Posterior vena cava (tissue), 2 donors: Measurements from ENCODE around the gene PNPLA5. TPM values are rescaled to one million over a fixed set of nuclear protein-coding genes. Genes with fewer than 3 reads are reported as not detected.

ENCODE experiments used
- DNase-seq: peaks from one replicate; pipeline ENCODE4 v3.0.0-alpha.2; 2020; ENCODE audit warnings: low spot score
- intact Hi-C, 2 donors: fragments of 100-400 bp; cut with DNase I; formaldehyde crosslinking; loops; one replicate each; pipeline versions ENCODE4 v1.14.1 to v1.14.2; 2022 to 2023
- total RNA-seq, 2 donors: library from RNA; stranded (reverse); fragmentation: NEBNext Ultra II Directional; extraction: Animal tissue kit (Norgen Biotek cat#: 25700); gene quantifications; one replicate each; pipeline ENCODE4 v1.2.1, GENCODE V29; 2021
- donor health status: DM: yes; HTN: yes; CAD: no.
- donor health status: DM: yes; HTN: yes; CAD: no.

Gene PNPLA5
- total RNA-seq, 2 donors from 2014 or later = not detected

- intact Hi-C loops = no loop called here
- DNase-seq = no peak
These were observed 31.0 kb downstream of the PNPLA5 start for GRCh38 chr22:43860831-43861230.

GRCh38 chr22:43860126-43860525, 31.7 kb downstream of the PNPLA5 start:
- DNase-seq = peak; percentile 49
- intact Hi-C loops = no loop called here

DNA sequence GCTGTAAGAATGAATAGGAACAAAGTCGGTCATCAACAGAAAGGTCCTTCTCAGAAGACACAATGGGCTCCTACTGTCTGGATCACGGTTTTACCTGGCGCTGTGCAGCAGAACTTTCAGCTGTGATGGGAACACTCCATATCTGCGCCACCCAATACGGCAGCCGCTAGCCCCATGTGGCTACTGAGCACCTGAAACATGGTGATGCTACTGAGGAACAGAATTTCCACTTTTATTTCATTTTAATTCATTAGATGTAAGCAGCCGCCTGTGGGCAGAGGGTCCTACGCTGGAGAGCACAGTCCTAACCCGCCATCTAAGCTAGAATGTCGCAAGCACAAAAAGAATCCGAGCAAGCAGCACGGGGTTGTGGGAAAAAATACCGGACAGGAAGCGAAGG, 32.2 kb downstream of the PNPLA5 start:
- peak; percentile 40 for DNase-seq
- intact Hi-C loops = no loop called here

DNA sequence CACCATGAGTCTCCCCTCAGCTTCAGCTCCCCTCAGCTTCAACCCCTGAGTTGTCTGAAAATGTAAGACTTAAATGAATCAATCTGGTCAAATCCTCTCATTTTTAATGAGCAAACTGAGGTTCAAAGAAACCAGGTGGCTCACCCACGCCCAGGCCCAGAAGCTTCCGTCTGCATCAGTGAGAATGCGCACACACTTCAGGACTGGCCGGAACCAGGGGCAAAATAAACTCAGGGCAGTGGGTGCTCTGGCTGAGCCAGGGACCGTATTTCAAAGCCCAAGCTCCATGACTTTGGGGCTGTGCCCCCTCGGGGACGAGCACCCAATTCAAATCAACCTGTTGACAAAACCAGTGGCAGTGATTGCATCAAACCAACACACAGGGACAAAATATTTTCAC, 32.6 kb downstream of the PNPLA5 start:
- no peak for DNase-seq
- intact Hi-C loops = no loop called here

- intact Hi-C loops = no loop called here
- DNase-seq = no peak
These were observed 33.5 kb downstream of the PNPLA5 start for GRCh38 chr22:43858156-43858895.

DNA sequence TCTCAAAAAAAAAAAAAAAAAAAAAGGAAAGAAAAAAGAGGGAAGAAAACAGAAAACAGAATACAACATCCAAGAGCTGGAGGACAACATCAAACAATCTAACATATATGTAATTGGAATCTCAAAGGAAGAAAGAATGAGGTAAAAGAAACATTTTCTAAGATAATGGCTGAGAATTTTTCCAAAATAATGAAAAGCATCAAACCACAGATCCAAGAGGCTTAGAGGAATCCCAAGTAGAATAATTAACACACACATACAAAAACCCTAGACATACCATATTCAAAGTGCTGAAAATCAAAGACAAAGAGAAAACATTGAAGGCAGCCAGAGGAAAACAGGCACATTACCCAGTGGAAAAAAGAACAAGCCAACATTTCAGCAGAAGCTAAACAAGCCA, 34.4 kb downstream of the PNPLA5 start:
- intact Hi-C loops = no loop called here
- no peak for DNase-seq

GRCh38 chr22:43855431-43855830, 36.4 kb downstream of the PNPLA5 start:
- intact Hi-C loops = no loop called here
- peak; percentile 38 for DNase-seq

DNA sequence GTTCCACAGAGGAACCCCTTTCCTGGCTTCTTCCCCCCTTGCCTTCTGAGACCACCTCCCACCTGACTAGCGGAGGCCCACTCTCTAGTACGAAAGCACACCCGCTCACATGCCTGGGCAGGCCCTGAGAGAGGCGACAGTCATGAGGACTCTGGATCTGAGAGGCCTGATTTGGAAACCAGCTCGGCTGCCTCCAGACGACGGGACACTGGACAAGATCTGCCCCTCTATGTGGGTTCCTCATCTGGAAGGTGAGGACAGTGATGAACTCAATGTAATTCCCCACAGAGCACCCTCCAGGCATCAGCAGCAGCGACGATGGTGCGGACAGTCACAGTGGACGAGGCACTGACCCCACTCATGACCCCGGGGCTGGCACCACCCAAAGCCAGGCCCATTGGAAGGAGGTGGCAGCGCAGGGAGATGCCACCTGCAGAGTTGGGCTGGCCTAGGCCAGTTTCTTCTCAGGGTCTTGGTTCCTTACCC, 37.0 kb downstream of the PNPLA5 start:
- DNase-seq = peak; percentile 50
- intact Hi-C loops = no loop called here

GRCh38 chr22:43854121-43854785, 37.6 kb downstream of the PNPLA5 start:
- peak; percentile 72 for DNase-seq
- intact Hi-C loops = no loop called here

- DNase-seq = peak; percentile 74
- intact Hi-C loops = no loop called here
These were observed 38.4 kb downstream of the PNPLA5 start for GRCh38 chr22:43853328-43853931.

DNA sequence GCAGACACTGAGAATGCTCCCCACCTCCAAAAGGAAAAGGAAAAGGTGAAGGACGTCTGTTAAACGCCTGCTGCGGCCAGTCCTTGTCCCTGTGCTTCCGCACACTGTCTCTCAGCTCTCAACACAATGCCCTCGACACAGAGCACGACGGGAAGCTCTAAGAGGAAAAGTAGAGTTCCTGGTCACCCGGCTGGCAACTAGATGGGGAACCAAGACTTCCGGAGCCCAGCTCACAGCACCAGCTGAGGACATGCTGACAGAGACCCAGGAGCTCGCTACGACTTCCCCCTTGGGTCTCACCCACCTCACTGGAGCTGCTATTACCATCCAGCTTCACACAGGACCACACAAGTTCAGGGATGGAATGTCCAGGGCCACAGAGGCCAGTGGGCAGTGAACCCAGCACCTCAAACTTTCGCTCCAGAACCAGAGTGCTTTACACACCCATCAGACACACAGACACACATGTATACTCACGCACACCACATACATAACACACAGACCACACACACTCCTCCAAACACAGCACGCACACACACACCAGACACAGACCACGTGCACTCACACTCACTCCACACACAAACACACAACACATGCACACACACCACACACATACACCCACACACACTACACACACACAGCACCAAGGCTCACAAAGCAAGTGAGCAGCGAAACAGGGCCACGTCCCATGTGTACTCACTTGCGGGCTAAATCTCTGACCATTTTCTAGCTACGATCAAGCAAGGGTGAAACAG, 39.1 kb downstream of the PNPLA5 start:
- intact Hi-C loops = no loop called here
- peak; percentile 80 for DNase-seq

DNA sequence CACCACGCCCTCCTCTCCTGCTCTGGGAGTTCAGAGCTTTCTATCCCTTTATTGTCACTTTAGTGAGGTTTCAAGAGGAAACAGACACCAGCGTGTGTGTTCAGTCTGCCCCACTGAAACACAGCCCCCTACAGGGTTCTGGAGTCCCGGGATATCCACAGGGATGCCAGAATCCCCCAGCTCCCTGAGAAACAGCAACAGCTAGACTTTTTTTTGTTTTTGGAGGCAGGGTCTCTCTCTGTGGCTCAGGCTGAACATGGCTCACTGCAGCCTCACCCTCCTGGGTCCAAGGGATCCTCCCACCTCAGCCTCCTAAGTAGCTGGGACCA, 39.9 kb downstream of the PNPLA5 start:
- no peak for DNase-seq
- intact Hi-C loops = no loop called here

- intact Hi-C loops = no loop called here
- DNase-seq = no peak
These were observed 40.5 kb downstream of the PNPLA5 start for GRCh38 chr22:43851058-43851978.

DNA sequence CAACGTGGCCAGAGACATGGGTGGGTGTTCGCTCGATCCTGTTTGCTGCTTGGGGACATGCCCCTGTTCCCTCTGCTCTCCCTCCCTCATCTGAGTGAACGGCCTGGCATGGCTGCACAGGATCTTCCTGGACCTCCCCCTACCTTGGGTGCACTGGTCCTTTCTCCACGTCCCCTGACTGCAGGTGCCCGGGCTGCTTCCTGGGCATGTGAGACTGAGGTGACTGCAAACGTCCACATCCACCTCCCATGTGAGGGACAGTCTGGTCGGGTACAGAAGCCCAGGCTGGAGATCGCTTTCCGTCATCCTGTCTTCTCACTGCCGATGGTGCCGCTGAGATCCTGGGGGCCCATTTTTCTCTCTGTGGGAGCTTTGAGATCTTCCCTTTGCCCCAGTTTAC, 41.3 kb downstream of the PNPLA5 start:
- intact Hi-C loops = no loop called here
- DNase-seq = peak; percentile 72

- intact Hi-C loops = no loop called here
- DNase-seq = peak; percentile 50
These were observed 42.1 kb downstream of the PNPLA5 start for GRCh38 chr22:43849731-43850130.

DNA sequence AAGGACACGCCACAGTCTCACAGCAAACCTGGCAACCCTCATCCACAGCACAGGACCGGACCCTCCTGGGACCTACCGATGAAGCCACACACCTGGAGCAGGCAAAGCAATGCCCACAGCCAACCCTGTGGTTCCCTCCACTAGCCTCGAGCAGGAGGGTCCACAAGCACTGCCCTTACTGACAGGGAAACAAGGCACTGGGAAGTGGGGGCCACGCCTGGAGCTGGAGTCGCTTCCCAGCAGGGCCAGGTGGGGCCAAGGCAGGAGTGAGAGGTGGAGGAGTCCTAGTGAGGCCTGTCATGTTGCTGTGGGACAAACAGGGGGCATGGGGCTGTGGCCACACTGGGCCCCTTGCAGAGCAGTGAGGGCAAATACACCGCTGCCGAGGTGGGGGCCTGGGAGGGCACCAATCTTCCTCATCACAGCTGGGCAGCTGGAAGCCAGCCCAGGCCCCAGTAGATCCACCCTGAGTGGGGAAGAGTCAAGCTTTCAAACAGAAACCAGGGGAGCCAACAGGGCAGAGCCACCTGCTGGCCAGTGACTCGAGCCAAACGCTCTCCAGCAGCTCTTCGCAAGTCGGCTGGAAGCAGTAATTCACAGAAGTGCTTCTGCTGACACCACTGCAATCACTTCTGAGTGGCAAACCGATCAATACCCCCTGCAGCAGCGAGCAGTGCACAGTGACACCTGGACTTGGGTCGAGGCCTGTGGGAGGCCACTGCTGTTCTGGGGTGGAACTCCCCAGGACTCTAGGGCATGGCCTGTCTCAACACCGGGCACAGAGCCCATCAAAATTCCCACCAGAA, 43.2 kb downstream of the PNPLA5 start:
- intact Hi-C loops = no loop called here
- peak; percentile 55 for DNase-seq

- DNase-seq = peak; percentile 51
- intact Hi-C loops = no loop called here
These were observed 44.2 kb downstream of the PNPLA5 start for GRCh38 chr22:43847376-43848289.
